Right cardiac atrium (tissue), 5 donors: ENCODE results near the gene ZNF610. TPM values are rescaled to one million over a fixed set of nuclear protein-coding genes. Genes with fewer than 3 reads are reported as not detected.
A peak's percentile ranks its signal among the peaks of the same experiment; 100 is the strongest.
"Not testable (repeated sequence)": the region's sequence is repeated elsewhere in the genome, so short reads cannot be mapped to it uniquely, and the experiment has no call there.

Experiments used
- ATAC-seq, 2 donors: fragments of 200-7000 bp; cut with Tn5 transposase; one replicate each; pipeline versions ENCODE4 v1.8.0 to v1.9.1; 2020; ENCODE audit warnings: moderate library complexity in 2 of 2, mild to moderate bottlenecking in 1 of 2
- DNase-seq, 3 donors: peaks; one replicate each; pipeline ENCODE4 v3.0.0-alpha.2; 2020
- H3K27ac ChIP-seq: one replicate; pipeline ENCODE4 v1.5.1; 2013; ENCODE audit warnings: mild to moderate bottlenecking, low read length, control low read depth, moderate library complexity
- H3K27me3 ChIP-seq: one replicate; pipeline ENCODE4 v1.6.1; 2013; ENCODE audit not compliant: control insufficient read depth, insufficient read depth
- H3K4me1 ChIP-seq: one replicate; pipeline ENCODE4 v1.6.1; 2013; ENCODE audit warnings: low read length; ENCODE audit not compliant: control insufficient read depth, insufficient read depth
- H3K4me3 ChIP-seq: one replicate; pipeline ENCODE4 v1.5.1; 2013; ENCODE audit warnings: low read length, control low read depth
- H3K9me3 ChIP-seq: one replicate; pipeline ENCODE4 v1.6.1; 2013; ENCODE audit warnings: low read length; ENCODE audit not compliant: control insufficient read depth
- WGBS: extraction: QIAGEN DNeasy Blood & Tissue Kit; methylation state at CpG from one replicate; pipeline ENCODE4 v1.1.7; 2013; 5-methylcytosine and 5-hydroxymethylcytosine counted together
- intact Hi-C, 4 donors: fragments of 100-400 bp; cut with DNase I; formaldehyde crosslinking; loops; one replicate each; pipeline versions ENCODE4 v1.11.0 to v1.14.0; 2022 to 2023
- polyA plus RNA-seq: library from polyadenylated mRNA; stranded (reverse); fragments of 200-250 nt; gene quantifications from one replicate; pipeline ENCODE4 v1.2.3, GENCODE V29; 2013
- total RNA-seq, 4 donors: library from RNA; stranded (reverse); fragmentation: NEBNext Ultra II Directional; extraction: Animal tissue kit (Norgen Biotek cat#: 25700); gene quantifications; one replicate each; pipeline ENCODE4 v1.2.1, GENCODE V29; 2021
- donor health status: healthy with polysubstance abuse.
- donor health status: DM: no; HTN: yes; CAD: no.
- donor health status: DM: no; HTN: no; CAD: no.
- donor health status: DM: no; HTN: yes; CAD: no; lungs with severe emphysema.
- donor health status: DM: yes; HTN: yes; CAD: no.

Gene ZNF610
- total and polyA plus RNA-seq, 5 donors, result 1.4 to 3.4 (median 3.3) TPM

DNA sequence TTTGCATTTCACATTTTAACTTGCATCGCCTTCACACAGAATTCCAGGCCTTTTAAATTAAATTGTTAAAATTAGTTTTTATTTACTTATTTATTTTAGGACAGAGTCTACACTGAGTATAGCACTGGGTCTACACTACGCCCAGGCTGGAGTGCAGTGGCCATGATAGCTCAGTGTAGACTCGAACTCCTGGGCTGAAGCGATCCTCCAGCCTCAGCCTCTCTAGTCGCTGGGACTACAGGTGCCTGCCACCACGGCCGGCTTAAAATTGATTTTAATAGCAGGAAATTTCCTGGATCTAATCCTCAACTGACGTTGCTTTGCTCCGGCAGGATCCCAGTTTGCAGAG is 301 bp upstream of the ZNF610 start:
- intact Hi-C loops, result no loop called here
- DNase-seq (no peak), ATAC-seq (peak; percentile 46 to 60)
- peaks cover 3% of the 10 kb centered on the region for H3K4me1 ChIP-seq
- no peaks in the 10 kb centered on the region for H3K27me3 ChIP-seq
- 51% methylated on average over 9 of the region's 9 CpGs for WGBS
- H3K27ac ChIP-seq, result no peak overlapping the region
- H3K4me3 ChIP-seq, result peak overlapping the region; percentile 89
- H3K9me3 ChIP-seq, result peaks cover 5% of the 10 kb centered on the region

GRCh38 chr19:52336791-52337381 is 843 bp downstream of the ZNF610 start:
- Histone ChIP-seq H3K4me3 (peak overlapping the region; percentile 89), H3K27ac (peak overlapping the region; percentile 30), H3K27me3 (no peaks in the 10 kb centered on the region), H3K9me3 (no peaks in the 10 kb centered on the region), H3K4me1 (peaks cover 3% of the 10 kb centered on the region)
- DNase-seq (no peak), ATAC-seq (no peak)
- 1% methylated on average over 9 of the region's 9 CpGs for WGBS
- intact Hi-C loops, result no loop called here

- H3K4me1 ChIP-seq, H3K27me3 ChIP-seq, H3K27ac ChIP-seq, ATAC-seq, intact Hi-C loops, H3K9me3 ChIP-seq, DNase-seq, H3K4me3 ChIP-seq: not testable (repeated sequence)
- WGBS, result 79% methylated on average over 3 of the region's 3 CpGs
Measured at GRCh38 chr19:52339022-52339421, 3.0 kb downstream of the ZNF610 start.

DNA sequence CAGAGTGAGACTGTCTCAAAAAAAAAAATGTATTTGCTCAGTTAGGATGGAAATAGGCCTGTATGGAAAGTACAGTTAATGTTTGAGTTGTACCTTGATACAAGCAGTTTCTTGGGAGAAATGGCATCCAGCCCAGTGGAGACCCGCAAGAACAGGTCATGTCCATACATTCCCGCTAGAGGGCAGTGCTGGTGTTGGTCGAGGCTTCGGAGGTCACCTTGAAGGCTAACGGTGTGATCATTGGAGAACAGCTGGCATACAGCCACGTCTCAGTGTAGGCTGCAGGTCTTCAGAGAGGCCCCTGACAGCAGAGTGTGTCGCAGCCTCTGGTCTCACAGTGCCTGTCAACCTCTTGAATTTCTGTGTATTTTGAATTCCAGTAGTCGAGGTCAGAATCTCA is 7.5 kb downstream of the ZNF610 start:
- peak; percentile 34 to 67 (median 66) for DNase-seq
- peak; percentile 43 to 63 for ATAC-seq
- no peaks in the 10 kb centered on the region for H3K9me3 ChIP-seq

GRCh38 chr19:52345162-52345561 is 9.1 kb downstream of the ZNF610 start:
- 78% methylated on average over 6 of the region's 6 CpGs for WGBS

More for the DNA sequence above, 7.5 kb downstream of the ZNF610 start:
- WGBS, result 19% methylated on average over 8 of the region's 8 CpGs
- H3K4me1 ChIP-seq, result no peaks in the 10 kb centered on the region
- H3K27ac ChIP-seq, result no peak overlapping the region
- H3K4me3 ChIP-seq, result no peak overlapping the region
- intact Hi-C loops, result no loop called here
- H3K27me3 ChIP-seq, result no peaks in the 10 kb centered on the region

DNA sequence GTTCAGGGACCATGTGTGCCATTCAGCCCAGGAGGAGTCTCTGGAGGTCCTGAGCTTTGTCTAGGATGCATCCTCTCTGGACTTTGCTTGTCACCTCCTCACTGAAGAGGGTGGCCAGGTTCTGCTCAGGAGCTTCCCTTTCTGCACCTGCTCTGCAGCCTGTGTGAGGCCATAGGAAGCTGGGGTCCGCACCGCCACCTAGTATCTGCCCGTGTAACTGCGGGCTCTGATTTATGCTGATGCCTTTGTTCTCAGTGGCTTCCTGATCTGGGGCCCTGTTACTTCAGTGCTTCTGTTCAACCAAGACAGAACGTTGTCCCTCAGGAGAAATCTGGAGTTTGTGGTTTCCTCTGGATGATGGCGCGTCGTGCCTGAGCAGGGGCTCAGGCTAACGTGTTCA is 15.5 kb downstream of the ZNF610 start:
- Histone ChIP-seq H3K4me1 (no peaks in the 10 kb centered on the region), H3K27me3 (no peaks in the 10 kb centered on the region), H3K9me3 (no peaks in the 10 kb centered on the region), H3K4me3 (no peak overlapping the region), H3K27ac (no peak overlapping the region)
- DNase-seq, result no peak
- no peak for ATAC-seq
- intact Hi-C loops, result no loop called here
- 72% methylated on average over 9 of the region's 9 CpGs for WGBS

More at GRCh38 chr19:52345162-52345561, 9.1 kb downstream of the ZNF610 start:
- H3K4me1 ChIP-seq, result no peaks in the 10 kb centered on the region
- no peaks in the 10 kb centered on the region for H3K27me3 ChIP-seq
- no peak for DNase-seq
- intact Hi-C loops, result no loop called here
- H3K9me3 ChIP-seq, result no peaks in the 10 kb centered on the region
- no peak overlapping the region for H3K27ac ChIP-seq
- H3K4me3 ChIP-seq, result no peak overlapping the region
- no peak for ATAC-seq

- peaks cover 6% of the 10 kb centered on the region for H3K9me3 ChIP-seq
- no peak for DNase-seq
- no peaks in the 10 kb centered on the region for H3K4me1 ChIP-seq
- no peak for ATAC-seq
- H3K27ac ChIP-seq, result no peak overlapping the region
- no peaks in the 10 kb centered on the region for H3K27me3 ChIP-seq
- H3K4me3 ChIP-seq, result no peak overlapping the region
- intact Hi-C loops, result no loop called here
- 98% methylated on average over 8 of the region's 8 CpGs for WGBS
Measured at GRCh38 chr19:52366414-52366824, 30.4 kb downstream of the ZNF610 start.

GRCh38 chr19:52369559-52370340 is 33.7 kb downstream of the ZNF610 start, which contains the start of gene ZNF880:
Gene ZNF880, plus strand, starts transcription at chr19:52369923. Its CDS starts 43 bp downstream, at chr19:52369966.
- H3K27me3 ChIP-seq, result no peaks in the 10 kb centered on the region
- WGBS, result 1% methylated on average over 52 of the region's 52 CpGs
- peak; percentile 100 for ATAC-seq
- intact Hi-C loops, result no loop called here
- no peaks in the 10 kb centered on the region for H3K4me1 ChIP-seq
- H3K27ac ChIP-seq, result peak within 1 kb of the TSS; percentile 98
- peak; percentile 96 to 98 (median 98) for DNase-seq
- peak within 1 kb of the TSS; percentile 95 for H3K4me3 ChIP-seq
- peaks cover 6% of the 10 kb centered on the region for H3K9me3 ChIP-seq

DNA sequence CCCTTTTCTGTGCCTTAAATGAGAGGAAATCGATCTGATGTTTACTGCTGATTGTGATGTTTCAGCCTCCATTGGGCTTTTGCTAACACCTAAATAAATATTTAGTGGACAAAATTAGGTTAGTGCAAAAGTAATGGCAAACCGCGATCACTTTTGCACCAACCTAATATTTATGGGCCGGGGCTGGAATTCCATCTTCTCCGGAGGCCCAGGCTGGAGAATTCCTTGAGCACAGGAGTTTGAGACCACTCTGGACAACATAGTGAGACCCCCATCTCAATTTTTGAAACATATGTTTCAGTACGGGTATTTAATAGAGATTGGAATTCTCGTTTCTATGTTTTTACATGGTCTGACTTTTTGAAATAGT is 34.3 kb downstream of the ZNF610 start:
- intact Hi-C loops, result no loop called here
- Histone ChIP-seq H3K9me3 (peaks cover 6% of the 10 kb centered on the region), H3K4me1 (no peaks in the 10 kb centered on the region), H3K27me3 (no peaks in the 10 kb centered on the region), H3K4me3 (peak overlapping the region; percentile 95), H3K27ac (peak overlapping the region; percentile 98)
- no peak for DNase-seq
- ATAC-seq, result no peak
- WGBS, result 38% methylated on average over 7 of the region's 7 CpGs

DNA sequence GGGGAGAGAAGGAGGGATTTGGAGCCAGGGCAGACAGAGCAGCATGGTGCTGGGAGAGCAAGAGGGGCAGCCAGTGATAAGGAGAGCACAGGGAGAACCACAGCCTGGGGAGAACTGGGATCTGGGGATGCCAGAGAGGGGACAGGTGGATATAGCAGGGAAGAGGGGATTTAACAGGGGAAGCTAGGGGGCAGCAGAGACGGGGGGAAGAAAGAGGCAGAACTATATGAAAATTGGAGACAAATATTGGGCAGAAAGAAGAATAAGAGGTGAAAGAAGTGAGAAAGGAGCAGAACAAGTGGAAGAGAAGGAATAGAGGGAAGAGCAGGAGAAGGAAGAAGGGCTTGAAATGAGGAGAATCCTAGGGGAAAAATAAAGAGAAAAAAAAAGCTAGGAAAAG is 55.1 kb downstream of the ZNF610 start:
- Histone ChIP-seq H3K9me3 (peaks cover 4% of the 10 kb centered on the region), H3K4me3 (no peak overlapping the region), H3K27ac (no peak overlapping the region), H3K27me3 (no peaks in the 10 kb centered on the region), H3K4me1 (no peaks in the 10 kb centered on the region)
- intact Hi-C loops, result no loop called here
- DNase-seq (no peak), ATAC-seq (no peak)
- 61% methylated on average over 1 of the region's 1 CpG for WGBS

DNA sequence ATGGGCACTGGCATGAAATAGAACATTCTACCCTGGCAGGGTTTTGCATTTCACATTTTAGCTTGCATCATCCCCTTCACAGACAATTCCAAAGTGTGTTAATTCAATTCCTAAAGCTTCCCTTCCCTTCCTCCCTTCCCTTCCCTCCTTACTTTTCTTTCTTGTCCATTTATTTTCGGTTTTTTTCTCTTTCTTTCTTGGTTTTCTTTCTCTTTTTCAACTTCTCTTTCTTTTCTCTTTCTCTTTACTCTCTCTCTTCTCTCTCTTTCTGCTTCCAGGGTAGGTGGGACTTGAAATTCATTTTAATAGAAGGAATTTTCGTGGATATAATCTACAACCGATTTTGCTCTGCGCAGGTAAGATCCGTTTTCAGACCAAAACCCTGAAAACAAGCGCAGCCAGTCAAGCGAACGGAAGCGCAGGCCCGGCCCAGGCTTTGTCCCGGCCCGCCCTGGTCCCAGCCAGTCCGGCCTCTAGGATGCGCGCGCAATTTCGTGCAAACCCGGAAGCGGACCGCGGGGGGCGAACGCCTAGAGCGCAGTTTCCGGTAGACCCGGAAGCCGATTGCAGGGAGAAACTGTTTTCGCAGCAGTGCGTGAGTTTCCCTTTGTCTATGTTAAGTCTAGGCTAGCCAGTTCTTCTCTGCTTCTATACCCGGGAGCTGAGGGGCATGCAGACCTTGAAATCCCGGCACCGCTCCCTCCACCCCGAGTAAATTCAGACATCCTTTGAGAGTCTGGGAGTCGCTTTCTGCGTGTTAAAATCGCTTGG is 61.5 kb downstream of the ZNF610 start, which contains the start of gene ZNF528:
ZNF528 (plus strand) TSS at position 540 of the 771 bp plus-strand sequence. CDS start 4,165 bp downstream, outside the sequence.
- DNase-seq, result peak; percentile 97 to 99 (median 99)
- no peaks in the 10 kb centered on the region for H3K9me3 ChIP-seq
- intact Hi-C loops, result no loop called here
- peak within 1 kb of the TSS; percentile 84 for H3K4me3 ChIP-seq
- no peaks in the 10 kb centered on the region for H3K27me3 ChIP-seq
- ATAC-seq, result peak; percentile 100
- H3K27ac ChIP-seq, result peak within 1 kb of the TSS; percentile 54
- no peaks in the 10 kb centered on the region for H3K4me1 ChIP-seq
- WGBS, result under 1% methylated on average over 36 of the region's 36 CpGs
